ENCODE measurements around the gene MMP28.
A peak's percentile ranks its signal among the peaks of the same experiment; 100 is the strongest.

The MMP28 gene

GRCh38 chr17:35809855-35810461 lies 14.5 kb upstream of the MMP28 start:
- peak overlapping the region; percentile 88 for H3K27ac ChIP-seq
- TF ChIP-seq CTCF (conservative IDR thresholded peaks at IDR 0.05) (no peak), ZFX (IDR thresholded peaks at IDR 0.05) (no peak)

GRCh38 chr17:35808962-35809854 lies 13.8 kb upstream of the MMP28 start, which contains the start of gene TAF15:
Gene TAF15 (plus strand): TSS chr17:35809484. CDS start chr17:35809570, 86 bp downstream.
- TF ChIP-seq ZFX (IDR thresholded peaks at IDR 0.05) (peak; percentile 91; the same call in 1 of the 2 replicates), CTCF (conservative IDR thresholded peaks at IDR 0.05) (peak; percentile 94)

GRCh38 chr17:35808240-35808961 lies 13.0 kb upstream of the MMP28 start:
- H3K27ac ChIP-seq, result peak overlapping the region; percentile 88
- no peak for TF ChIP-seq ZFX (IDR thresholded peaks at IDR 0.05)
- TF ChIP-seq CTCF (conservative IDR thresholded peaks at IDR 0.05), result no peak

More at GRCh38 chr17:35808962-35809854, 13.8 kb upstream of the MMP28 start, which contains the start of gene TAF15:
- peak within 1 kb of the TSS; percentile 88 for H3K27ac ChIP-seq

GRCh38 chr17:35807371-35808144 lies 12.1 kb upstream of the MMP28 start:
- H3K27ac ChIP-seq, result peak overlapping the region; percentile 88

GRCh38 chr17:35804658-35805192 lies 9.3 kb upstream of the MMP28 start:
- TF ChIP-seq CTCF (conservative IDR thresholded peaks at IDR 0.05) (peak; percentile 98), ZFX (IDR thresholded peaks at IDR 0.05) (no peak)
- H3K27ac ChIP-seq, result no peak overlapping the region

More at GRCh38 chr17:35807371-35808144, 12.1 kb upstream of the MMP28 start:
- TF ChIP-seq CTCF (conservative IDR thresholded peaks at IDR 0.05) (no peak), ZFX (IDR thresholded peaks at IDR 0.05) (no peak)

GRCh38 chr17:35801583-35802224 lies 6.3 kb upstream of the MMP28 start:
- peak overlapping the region; percentile 9 for H3K27ac ChIP-seq

More at GRCh38 chr17:35801583-35802224, 6.3 kb upstream of the MMP28 start:
- no peak for TF ChIP-seq CTCF (conservative IDR thresholded peaks at IDR 0.05)
- no peak for TF ChIP-seq ZFX (IDR thresholded peaks at IDR 0.05)
